ENCODE results near the gene ABCA8.

DNA sequence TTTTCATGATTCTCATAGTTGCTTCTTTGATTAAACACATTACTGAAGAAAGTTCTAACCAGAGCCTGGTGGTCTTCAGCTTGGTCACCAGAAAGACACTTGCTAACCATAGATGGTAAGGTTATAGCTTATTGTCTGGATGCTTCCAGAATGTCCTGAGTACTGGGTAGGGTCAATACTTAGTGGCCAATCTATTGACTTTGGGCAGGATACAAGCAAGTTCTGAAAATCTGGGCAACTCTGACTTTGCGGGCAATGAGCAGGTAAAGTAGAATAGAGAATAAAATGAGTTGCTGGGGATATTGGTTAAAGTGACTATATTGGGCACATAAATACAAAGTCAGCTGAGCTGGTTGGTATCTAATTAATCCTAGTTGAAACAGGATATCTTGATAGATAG is 63.0 kb downstream of the ABCA8 start:
- TF ChIP-seq, protein P1, sequence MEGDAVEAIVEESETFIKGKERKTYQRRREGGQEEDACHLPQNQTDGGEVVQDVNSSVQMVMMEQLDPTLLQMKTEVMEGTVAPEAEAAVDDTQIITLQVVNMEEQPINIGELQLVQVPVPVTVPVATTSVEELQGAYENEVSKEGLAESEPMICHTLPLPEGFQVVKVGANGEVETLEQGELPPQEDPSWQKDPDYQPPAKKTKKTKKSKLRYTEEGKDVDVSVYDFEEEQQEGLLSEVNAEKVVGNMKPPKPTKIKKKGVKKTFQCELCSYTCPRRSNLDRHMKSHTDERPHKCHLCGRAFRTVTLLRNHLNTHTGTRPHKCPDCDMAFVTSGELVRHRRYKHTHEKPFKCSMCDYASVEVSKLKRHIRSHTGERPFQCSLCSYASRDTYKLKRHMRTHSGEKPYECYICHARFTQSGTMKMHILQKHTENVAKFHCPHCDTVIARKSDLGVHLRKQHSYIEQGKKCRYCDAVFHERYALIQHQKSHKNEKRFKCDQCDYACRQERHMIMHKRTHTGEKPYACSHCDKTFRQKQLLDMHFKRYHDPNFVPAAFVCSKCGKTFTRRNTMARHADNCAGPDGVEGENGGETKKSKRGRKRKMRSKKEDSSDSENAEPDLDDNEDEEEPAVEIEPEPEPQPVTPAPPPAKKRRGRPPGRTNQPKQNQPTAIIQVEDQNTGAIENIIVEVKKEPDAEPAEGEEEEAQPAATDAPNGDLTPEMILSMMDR (IDR thresholded peaks at IDR 0.05): no peak
- TF ChIP-seq POLR2A (IDR thresholded peaks at IDR 0.05): no peak
